Neural crest cell (in vitro differentiated cells): ENCODE data around the gene RRP9. TPM values are rescaled to one million over a fixed set of nuclear protein-coding genes. Genes with fewer than 3 reads are reported as not detected.

Experiments used
- DNase-seq: peaks from one replicate; pipeline ENCODE4 v3.0.0; 2021; ENCODE audit warnings: low read depth, mixed read lengths, low spot score
- H3K27ac Mint-ChIP-seq: one replicate; pipeline ENCODE4 v1.8.0; 2021; ENCODE audit warnings: mild to moderate bottlenecking, mixed read lengths; ENCODE audit not compliant: unreplicated experiment
- H3K27me3 Mint-ChIP-seq: 2 replicates; pipeline ENCODE4 v1.8.0; 2021; ENCODE audit warnings: low read depth, mild to moderate bottlenecking, mixed read lengths
- H3K36me3 Mint-ChIP-seq: 2 replicates; pipeline ENCODE4 v1.8.0; 2021; ENCODE audit warnings: low read depth, mild to moderate bottlenecking, mixed read lengths
- H3K4me1 Mint-ChIP-seq: 2 replicates; pipeline ENCODE4 v1.8.0; 2021; ENCODE audit warnings: mixed read lengths
- H3K4me3 Mint-ChIP-seq: one replicate; pipeline ENCODE4 v1.8.0; 2021; ENCODE audit warnings: mild to moderate bottlenecking, mixed read lengths
- H3K9me3 Mint-ChIP-seq: 2 replicates; pipeline ENCODE4 v1.8.0; 2021; ENCODE audit warnings: mixed read lengths
- total RNA-seq: library from RNA; stranded (reverse); gene quantifications from 2 replicates; pipeline ENCODE4 v1.2.1, GENCODE V29; 2021
- TF ChIP-seq, protein P1 (sequence below): fragments of 200-600 bp; sonication (generic); conservative IDR thresholded peaks from 2 replicates; pipeline ENCODE4 v1.5.0; 2021; ENCODE audit warnings: antibody characterized with exemption, mild to moderate bottlenecking

Gene RRP9
- total RNA-seq, 1 donor from 2014 or later, result 40.1 TPM

DNA sequence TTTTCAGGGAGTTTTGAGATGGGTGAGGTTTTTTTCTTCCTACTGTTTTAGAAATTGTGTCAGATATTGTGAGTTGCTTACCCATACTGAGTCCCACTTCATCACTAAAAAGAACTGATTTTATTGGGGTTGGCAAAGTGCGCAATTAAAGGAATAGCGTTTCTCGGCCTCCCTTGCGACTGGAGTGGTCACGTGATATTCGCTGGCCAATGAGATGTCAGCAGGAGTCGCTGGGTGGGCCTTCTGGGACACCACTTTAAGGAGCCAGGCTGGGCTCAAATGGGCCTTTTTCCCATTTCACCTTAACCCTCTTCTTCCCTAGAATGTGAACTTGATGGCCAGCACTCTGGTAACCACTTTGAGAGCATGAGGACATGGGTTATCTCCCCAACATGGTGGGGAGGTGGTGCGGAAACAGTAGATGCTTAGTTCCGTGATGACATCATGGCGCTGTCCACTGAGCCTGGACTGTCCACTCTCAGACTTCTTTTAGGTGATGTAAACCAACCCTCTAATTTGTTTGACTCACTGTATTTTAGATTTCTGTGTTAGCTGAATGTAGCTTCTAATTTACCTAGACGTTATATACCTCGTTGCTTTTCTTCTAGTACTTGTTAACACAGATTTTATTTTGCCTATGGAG lies 53.1 kb downstream of the RRP9 start:
- Mint-ChIP-seq H3K4me1 (peaks cover 9% of the 10 kb centered on the region), H3K27me3 (peaks cover 9% of the 10 kb centered on the region), H3K27ac (no peak overlapping the region), H3K36me3 (no peaks in the 10 kb centered on the region), H3K4me3 (no peak overlapping the region), H3K9me3 (no peaks in the 10 kb centered on the region)
- TF ChIP-seq, protein P1, sequence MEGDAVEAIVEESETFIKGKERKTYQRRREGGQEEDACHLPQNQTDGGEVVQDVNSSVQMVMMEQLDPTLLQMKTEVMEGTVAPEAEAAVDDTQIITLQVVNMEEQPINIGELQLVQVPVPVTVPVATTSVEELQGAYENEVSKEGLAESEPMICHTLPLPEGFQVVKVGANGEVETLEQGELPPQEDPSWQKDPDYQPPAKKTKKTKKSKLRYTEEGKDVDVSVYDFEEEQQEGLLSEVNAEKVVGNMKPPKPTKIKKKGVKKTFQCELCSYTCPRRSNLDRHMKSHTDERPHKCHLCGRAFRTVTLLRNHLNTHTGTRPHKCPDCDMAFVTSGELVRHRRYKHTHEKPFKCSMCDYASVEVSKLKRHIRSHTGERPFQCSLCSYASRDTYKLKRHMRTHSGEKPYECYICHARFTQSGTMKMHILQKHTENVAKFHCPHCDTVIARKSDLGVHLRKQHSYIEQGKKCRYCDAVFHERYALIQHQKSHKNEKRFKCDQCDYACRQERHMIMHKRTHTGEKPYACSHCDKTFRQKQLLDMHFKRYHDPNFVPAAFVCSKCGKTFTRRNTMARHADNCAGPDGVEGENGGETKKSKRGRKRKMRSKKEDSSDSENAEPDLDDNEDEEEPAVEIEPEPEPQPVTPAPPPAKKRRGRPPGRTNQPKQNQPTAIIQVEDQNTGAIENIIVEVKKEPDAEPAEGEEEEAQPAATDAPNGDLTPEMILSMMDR, result no peak
- no peak for DNase-seq

DNA sequence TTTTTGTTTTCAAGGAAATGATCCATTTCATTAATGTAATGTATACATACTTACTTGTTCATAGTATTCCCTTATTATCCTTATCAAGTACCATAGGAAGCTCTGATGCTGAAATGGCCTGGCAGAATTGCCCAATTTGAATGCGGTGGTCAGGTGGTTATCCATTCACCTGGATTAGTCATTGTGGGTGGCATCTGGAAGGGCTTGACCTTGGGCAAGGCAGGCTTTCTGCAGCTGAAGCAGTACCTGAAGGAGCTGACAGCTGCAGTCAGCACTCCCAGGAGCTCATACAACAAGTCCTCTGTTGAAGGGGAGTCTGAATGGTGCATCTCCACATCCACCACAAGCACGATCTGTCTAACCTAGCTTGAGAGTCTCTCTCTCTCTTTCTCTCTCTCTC lies 54.1 kb downstream of the RRP9 start:
- no peaks in the 10 kb centered on the region for H3K9me3 Mint-ChIP-seq
- TF ChIP-seq, protein P1, result no peak
- peaks cover 5% of the 10 kb centered on the region for H3K4me1 Mint-ChIP-seq
- H3K4me3 Mint-ChIP-seq, result no peak overlapping the region
- no peak for DNase-seq
- peaks cover 9% of the 10 kb centered on the region for H3K27me3 Mint-ChIP-seq
- no peak overlapping the region for H3K27ac Mint-ChIP-seq
- H3K36me3 Mint-ChIP-seq, result no peaks in the 10 kb centered on the region

DNA sequence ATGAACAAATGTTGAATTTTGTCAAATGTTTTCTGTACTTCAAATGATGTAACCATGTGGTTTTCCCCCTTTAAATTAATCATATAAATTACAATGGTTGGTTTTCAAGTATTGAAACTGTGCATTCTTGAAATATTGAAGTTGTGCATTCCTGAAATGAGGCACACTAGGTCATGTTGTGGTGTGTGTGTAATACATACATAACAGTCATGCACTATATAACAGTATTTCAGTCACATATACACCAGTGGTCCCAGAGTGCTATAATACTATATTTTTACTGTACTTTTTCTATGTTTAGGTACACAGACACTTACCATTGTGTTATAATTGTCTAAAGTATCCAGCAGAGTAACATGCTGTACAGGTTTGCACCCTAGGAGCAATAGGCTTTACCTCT lies 55.3 kb downstream of the RRP9 start:
- DNase-seq, result no peak
- no peak overlapping the region for H3K27ac Mint-ChIP-seq
- H3K36me3 Mint-ChIP-seq, result no peaks in the 10 kb centered on the region

More for the DNA sequence above, 55.3 kb downstream of the RRP9 start:
- TF ChIP-seq, protein P1, result no peak
- Mint-ChIP-seq H3K4me3 (no peak overlapping the region), H3K27me3 (peaks cover 11% of the 10 kb centered on the region), H3K4me1 (no peaks in the 10 kb centered on the region), H3K9me3 (no peaks in the 10 kb centered on the region)

Other genes with a start within 250 kb of the RRP9 start
- gene GRM2, start 234.8 kb downstream of the RRP9 start, total RNA-seq, result 6.6 and 8.3 TPM in 2 replicates
- gene IQCF6, start 162.7 kb downstream of the RRP9 start, total RNA-seq, result not detected in 2 replicates
- gene IQCF2, start 80.3 kb downstream of the RRP9 start, total RNA-seq, result not detected in 2 replicates
- gene IQCF5, start 66.3 kb downstream of the RRP9 start, total RNA-seq, result not detected in 2 replicates
- gene IQCF1, start 38.6 kb downstream of the RRP9 start, total RNA-seq, result not detected in 2 replicates
- 4.3 and 4.6 TPM in 2 replicates for gene PARP3, start 459 bp upstream of the RRP9 start, total RNA-seq
- gene GPR62, start 13.5 kb upstream of the RRP9 start, total RNA-seq, result 0.18 and 0.23 TPM in 2 replicates
- gene PCBP4, start 25.6 kb upstream of the RRP9 start, total RNA-seq, result 228 and 235 TPM in 2 replicates
- 4.7 and 6.2 TPM in 2 replicates for gene ABHD14B, start 32.1 kb upstream of the RRP9 start, total RNA-seq
- gene ABHD14A, start 33.2 kb upstream of the RRP9 start, total RNA-seq, result 12.3 and 14.8 TPM in 2 replicates
- gene ACY1, start 41.6 kb upstream of the RRP9 start, total RNA-seq, result 29.9 and 32.5 TPM in 2 replicates
- gene RPL29, start 54.0 kb upstream of the RRP9 start, total RNA-seq, result 1,471 and 1,533 TPM in 2 replicates
- gene DUSP7, start 114.7 kb upstream of the RRP9 start, total RNA-seq, result 24.2 and 24.3 TPM in 2 replicates
- 27.7 and 30.1 TPM in 2 replicates for gene POC1A, start 212.5 kb upstream of the RRP9 start, total RNA-seq